Fibroblast of mammary gland (primary cell): ENCODE measurements around the gene PRAME.
"Not testable (repeated sequence)": the region's sequence is repeated elsewhere in the genome, so short reads cannot be mapped to it uniquely, and the experiment has no call there.

Source experiments
- DNase-seq: peaks from one replicate; pipeline ENCODE4 v3.0.0-alpha.2; 2010; ENCODE audit warnings: low read depth
- H3K4me3 ChIP-seq: 2 replicates; pipeline ENCODE4 v1.5.1; 2011; ENCODE audit warnings: low read depth, mild to moderate bottlenecking, low read length, moderate library complexity; ENCODE audit not compliant: control insufficient read depth
- TF ChIP-seq, protein P1 (sequence below): conservative IDR thresholded peaks from 2 replicates; pipeline ENCODE4 v1.5.1; 2011; ENCODE audit warnings: low read depth, low read length, inconsistent platforms; ENCODE audit not compliant: control insufficient read depth, insufficient read depth

PRAME gene

GRCh38 chr22:22515890-22516289 is 43.2 kb downstream of the PRAME start:
- H3K4me3 ChIP-seq, result no peak overlapping the region
- DNase-seq, result no peak
- TF ChIP-seq, protein P1, sequence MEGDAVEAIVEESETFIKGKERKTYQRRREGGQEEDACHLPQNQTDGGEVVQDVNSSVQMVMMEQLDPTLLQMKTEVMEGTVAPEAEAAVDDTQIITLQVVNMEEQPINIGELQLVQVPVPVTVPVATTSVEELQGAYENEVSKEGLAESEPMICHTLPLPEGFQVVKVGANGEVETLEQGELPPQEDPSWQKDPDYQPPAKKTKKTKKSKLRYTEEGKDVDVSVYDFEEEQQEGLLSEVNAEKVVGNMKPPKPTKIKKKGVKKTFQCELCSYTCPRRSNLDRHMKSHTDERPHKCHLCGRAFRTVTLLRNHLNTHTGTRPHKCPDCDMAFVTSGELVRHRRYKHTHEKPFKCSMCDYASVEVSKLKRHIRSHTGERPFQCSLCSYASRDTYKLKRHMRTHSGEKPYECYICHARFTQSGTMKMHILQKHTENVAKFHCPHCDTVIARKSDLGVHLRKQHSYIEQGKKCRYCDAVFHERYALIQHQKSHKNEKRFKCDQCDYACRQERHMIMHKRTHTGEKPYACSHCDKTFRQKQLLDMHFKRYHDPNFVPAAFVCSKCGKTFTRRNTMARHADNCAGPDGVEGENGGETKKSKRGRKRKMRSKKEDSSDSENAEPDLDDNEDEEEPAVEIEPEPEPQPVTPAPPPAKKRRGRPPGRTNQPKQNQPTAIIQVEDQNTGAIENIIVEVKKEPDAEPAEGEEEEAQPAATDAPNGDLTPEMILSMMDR, result no peak

DNA sequence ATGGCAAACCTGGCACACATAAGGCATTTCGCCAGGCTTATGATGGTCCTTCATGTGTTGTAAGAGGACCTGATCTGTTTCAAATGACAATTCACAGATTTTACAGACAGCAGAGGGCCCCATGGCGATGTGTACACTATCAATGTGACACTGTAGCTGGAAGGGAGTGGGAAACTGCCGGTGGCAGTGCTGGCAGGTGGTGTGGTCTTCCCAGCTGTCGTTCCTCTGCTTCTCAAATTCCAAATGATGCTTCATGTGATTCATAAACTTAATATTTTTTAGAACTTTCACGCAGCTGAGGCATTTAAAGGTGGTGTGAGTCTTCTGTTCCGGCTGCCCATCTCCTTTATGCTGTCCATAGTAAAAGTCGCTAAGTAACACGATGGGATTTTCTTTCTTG is 44.6 kb downstream of the PRAME start:
- H3K4me3 ChIP-seq, DNase-seq: not testable (repeated sequence)

DNA sequence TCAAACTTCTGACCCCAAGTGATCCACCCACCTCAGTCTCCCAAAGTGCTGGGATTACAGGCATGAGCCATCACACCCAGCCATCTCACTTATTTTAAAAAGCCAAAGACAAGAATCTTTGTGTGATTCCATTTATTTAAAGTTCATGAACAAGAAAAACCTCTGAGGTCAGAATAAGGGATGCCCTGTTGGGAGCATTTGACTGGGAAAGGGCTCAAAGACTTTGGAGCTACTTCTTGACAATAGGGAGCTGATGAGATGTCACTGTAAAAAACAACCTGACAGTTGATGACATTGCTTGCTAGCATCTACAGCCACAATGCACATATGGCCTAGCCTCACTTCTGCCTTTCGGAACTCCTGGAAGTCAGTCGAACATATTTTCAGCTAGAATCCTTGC is 45.4 kb downstream of the PRAME start:
- TF ChIP-seq, protein P1, result no peak
- DNase-seq, result no peak
- H3K4me3 ChIP-seq, result no peak overlapping the region

GRCh38 chr22:22512951-22513350 is 46.1 kb downstream of the PRAME start:
- TF ChIP-seq, protein P1, result no peak
- DNase-seq, result no peak
- no peak overlapping the region for H3K4me3 ChIP-seq

DNA sequence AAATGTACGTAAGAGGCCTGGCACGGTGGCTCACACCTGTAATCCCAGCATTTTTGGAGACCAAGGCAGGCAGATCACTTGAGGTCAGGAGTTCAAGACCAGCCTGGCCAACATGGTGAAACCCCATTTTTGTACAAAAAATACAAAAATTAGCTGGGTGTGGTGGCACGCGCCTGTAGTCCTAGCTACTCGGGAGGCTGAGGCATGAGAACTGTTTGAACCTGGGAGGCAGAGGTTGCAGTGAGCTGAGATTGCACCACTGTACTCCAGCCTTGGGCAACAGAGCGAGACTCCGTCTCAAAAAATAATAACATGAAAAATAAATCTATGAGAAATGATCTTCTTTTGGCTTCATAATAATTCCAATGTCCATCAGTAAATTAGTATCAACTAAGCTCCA is 48.2 kb downstream of the PRAME start:
- not testable (repeated sequence) for DNase-seq

DNA sequence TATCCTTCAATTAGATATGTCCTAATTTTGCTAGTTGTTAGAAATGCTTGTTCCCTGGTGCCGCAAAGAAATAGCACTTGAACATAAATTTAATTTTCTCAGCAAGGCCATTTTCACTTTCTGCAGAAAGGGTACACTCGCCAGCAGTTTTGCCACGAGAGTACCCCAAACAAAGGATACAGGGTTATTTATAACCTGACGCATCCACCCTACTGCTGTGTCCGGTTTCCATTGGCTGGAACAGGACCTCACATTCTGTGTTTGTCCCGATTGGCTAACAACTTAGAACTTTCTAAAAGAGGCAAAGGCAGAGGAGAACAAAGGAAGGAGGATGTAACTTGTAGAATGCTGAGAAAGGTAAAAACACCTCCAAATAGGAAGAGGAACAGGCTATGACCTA is 49.2 kb downstream of the PRAME start:
- DNase-seq, H3K4me3 ChIP-seq: not testable (repeated sequence)

More for the DNA sequence above, 48.2 kb downstream of the PRAME start:
- not testable (repeated sequence) for H3K4me3 ChIP-seq

- peak within 1 kb of the TSS; percentile 70 for H3K4me3 ChIP-seq
- peak; percentile 79 for DNase-seq
- TF ChIP-seq, protein P1, result peak; percentile 49
Observed at GRCh38 chr22:22508274-22509176, 50.5 kb downstream of the PRAME start, which contains the start of gene ZNF280B. Gene ZNF280B, minus strand, starts transcription at chr22:22508742. Its CDS starts 19,344 bp downstream, at chr22:22489398.

- peak overlapping the region; percentile 70 for H3K4me3 ChIP-seq
- DNase-seq, result no peak
- TF ChIP-seq, protein P1, result no peak
Observed at GRCh38 chr22:22507743-22508273, 51.3 kb downstream of the PRAME start.
